Ovary (tissue), 3 donors: ENCODE measurements around the gene MAPK8IP3.

Source experiments
- CTCF ChIP-seq, 3 donors: fragments of 450-650 bp in 2 of 3; fragments of 200-600 bp in 1 of 3; IDR thresholded peaks; one replicate each; pipeline versions ENCODE4 v1.5.1 to v1.8.0; 2016 to 2022; ENCODE audit warnings: antibody characterized with exemption in 3 of 3, mild to moderate bottlenecking in 1 of 3
- EP300 ChIP-seq: sonication (generic); formaldehyde crosslinking; IDR thresholded peaks from one replicate; pipeline ENCODE4 v1.6.1; 2017; ENCODE audit warnings: antibody characterized with exemption
- POLR2A ChIP-seq: fragments of 450-650 bp; IDR thresholded peaks from one replicate; pipeline ENCODE4 v1.6.1; 2017; ENCODE audit warnings: antibody characterized with exemption, mild to moderate bottlenecking, moderate library complexity
- donor health status: DM: no; HTN: no; CAD: no.

DNA sequence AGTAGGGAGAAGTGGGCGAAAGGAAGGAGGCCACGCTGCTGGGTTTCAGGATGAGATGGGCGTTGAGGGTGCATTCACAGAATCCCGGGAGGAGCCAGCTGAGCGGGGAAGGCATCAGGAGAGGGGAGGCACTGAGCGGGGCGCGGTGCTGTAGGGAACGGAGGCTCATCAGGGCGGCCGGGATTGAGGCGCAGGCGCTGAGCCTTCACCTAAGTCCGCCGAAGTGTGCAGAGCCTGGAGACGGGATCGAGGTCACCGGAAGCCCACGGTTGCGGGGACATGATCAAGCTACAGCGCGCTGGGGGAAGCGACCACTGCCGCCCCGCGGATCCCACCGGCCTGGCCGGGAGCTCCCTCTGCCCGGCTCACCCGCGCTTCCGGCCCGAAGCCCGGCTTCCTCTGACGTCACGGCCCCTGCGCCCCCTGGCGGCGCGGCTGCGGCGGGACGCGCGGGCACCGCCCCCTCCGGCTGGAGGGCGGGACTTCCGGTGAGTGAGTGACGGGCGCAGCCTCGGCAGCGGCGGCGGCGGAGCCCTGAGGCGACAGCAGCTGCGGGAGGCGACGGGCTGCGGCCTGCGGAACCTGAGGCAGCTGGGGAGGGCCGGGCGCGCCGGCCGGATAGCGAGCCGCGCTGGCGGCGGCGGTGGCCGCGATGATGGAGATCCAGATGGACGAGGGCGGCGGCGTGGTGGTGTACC lies at the start of gene MAPK8IP3:
- TF ChIP-seq POLR2A (peak; percentile 93), CTCF (IDR thresholded peaks at IDR 0.05) (peak; percentile 91 to 100 (median 100)), EP300 (no peak)
